H1 (cell line): Measurements from ENCODE around the gene GULP1. TPM values are rescaled to one million over a fixed set of nuclear protein-coding genes. Genes with fewer than 3 reads are reported as not detected.

ENCODE experiments used
- CTCF ChIA-PET: fragments of 300-600 bp; sonication (Branson Sonifier 250); formaldehyde crosslinking; loops from one replicate; lab custom pipeline; 2021; ENCODE audit not compliant: partially characterized antibody; lab: Charles Lee
- POLR2A ChIA-PET: fragments of 300-600 bp; sonication (Branson Sonifier 250); formaldehyde crosslinking; loops from one replicate; lab custom pipeline; 2021; ENCODE audit warnings: inconsistent platforms; ENCODE audit not compliant: partially characterized antibody; lab: Charles Lee
- DNase-seq, 2 experiments: peaks; one replicate each; pipeline versions ENCODE4 v3.0.0 to v3.0.0-alpha.2; 2010 to 2022; ENCODE audit warnings: low spot score in 2 of 2, low read depth in 1 of 2, mixed read lengths in 1 of 2
- FAIRE-seq: peaks from 2 replicates; lab custom pipeline; 2011; peaks lifted over from hg19 to GRCh38; lab: Jason Lieb, UNC
- H2AFZ ChIP-seq: 2 replicates; pipeline ENCODE4 v1.8.1; 2012; ENCODE audit warnings: low read length, inconsistent platforms
- H2AK5ac ChIP-seq: 2 replicates; pipeline ENCODE4 v1.6.1; 2013; ENCODE audit warnings: low read depth, low read length
- H2BK120ac ChIP-seq: replicated peaks from 2 replicates; pipeline ENCODE3; 2013; ENCODE audit warnings: low read depth, low read length, inconsistent platforms
- H2BK12ac ChIP-seq: 2 replicates; pipeline ENCODE4 v1.6.1; 2013; ENCODE audit warnings: low read depth, low read length
- H2BK15ac ChIP-seq: 2 replicates; pipeline ENCODE4 v1.6.1; 2013; ENCODE audit warnings: low read length
- H2BK20ac ChIP-seq: 2 replicates; pipeline ENCODE4 v1.6.1; 2013; ENCODE audit warnings: low read length
- H2BK5ac ChIP-seq: 2 replicates; pipeline ENCODE4 v1.6.1; 2013; ENCODE audit warnings: low read depth, low read length
- H3K14ac ChIP-seq: 2 replicates; pipeline ENCODE4 v1.6.1; 2013; ENCODE audit warnings: inconsistent platforms; ENCODE audit not compliant: insufficient read length
- H3K18ac ChIP-seq: 2 replicates; pipeline ENCODE4 v1.6.1; 2013; ENCODE audit warnings: low read length; ENCODE audit errors: extremely low read depth
- H3K23ac ChIP-seq: 2 replicates; pipeline ENCODE4 v1.6.1; 2013; ENCODE audit warnings: inconsistent platforms; ENCODE audit not compliant: insufficient read length
- H3K23me2 ChIP-seq: 2 replicates; pipeline ENCODE4 v1.6.1; 2013; ENCODE audit warnings: low read depth, low read length
- H3K27ac ChIP-seq: 2 replicates; pipeline ENCODE4 v1.6.1; 2011; ENCODE audit warnings: low read depth, low read length, inconsistent platforms
- H3K27me3 ChIP-seq, 4 experiments: replicated peaks in 1 of 4; 1 replicate in 1 of 4; 2 replicates in 3 of 4; pipeline versions ENCODE4 v1.6.1 to v1.8.1; 2011 to 2013; ENCODE audit warnings: low read length in 3 of 4, mild to moderate bottlenecking in 3 of 4, inconsistent platforms in 2 of 4, mixed read lengths in 2 of 4, moderate library complexity in 1 of 4; ENCODE audit not compliant: control insufficient read depth in 3 of 4, insufficient read depth in 3 of 4; ENCODE audit errors: extremely low read depth in 1 of 4
- H3K36me3 ChIP-seq, 4 experiments: 2 replicates each; pipeline versions ENCODE4 v1.6.1 to v1.8.1; 2011 to 2013; ENCODE audit warnings: mild to moderate bottlenecking in 4 of 4, low read length in 3 of 4, moderate library complexity in 2 of 4, control low read depth in 1 of 4, inconsistent platforms in 1 of 4; ENCODE audit not compliant: insufficient read depth in 4 of 4, control insufficient read depth in 2 of 4
- H3K4ac ChIP-seq: replicated peaks from 2 replicates; pipeline ENCODE3; 2013; ENCODE audit warnings: low read length, low read depth, mixed read lengths, inconsistent platforms; ENCODE audit not compliant: insufficient read length
- H3K4me1 ChIP-seq, 4 experiments: replicated peaks in 1 of 4; 1 replicate in 1 of 4; 2 replicates in 3 of 4; pipeline versions ENCODE4 v1.6.1 to v1.8.1; 2011 to 2013; ENCODE audit warnings: low read length in 3 of 4, inconsistent platforms in 2 of 4, mixed read lengths in 1 of 4; ENCODE audit not compliant: insufficient read depth in 4 of 4, control insufficient read depth in 3 of 4
- H3K4me2 ChIP-seq, 2 experiments: 2 replicates each; pipeline versions ENCODE4 v1.6.1 to v1.8.1; 2011 to 2013; ENCODE audit warnings: low read depth in 2 of 2, low read length in 2 of 2, control low read depth in 1 of 2, inconsistent platforms in 1 of 2, mild to moderate bottlenecking in 1 of 2; ENCODE audit not compliant: insufficient read depth in 1 of 2
- H3K4me3 ChIP-seq, 4 experiments: fragments of 200-600, 300-600 bp in 1 of 4; sonication (generic), shearing (Covaris generic), sonication (Bioruptor Twin) in 1 of 4; 2 replicates each; pipeline versions ENCODE4 v1.5.1 to v1.8.1; 2011 to 2016; ENCODE audit warnings: low read length in 4 of 4, low read depth in 3 of 4, control low read depth in 2 of 4, inconsistent platforms in 2 of 4, mild to moderate bottlenecking in 2 of 4, mixed read lengths in 1 of 4, moderate library complexity in 1 of 4; ENCODE audit not compliant: insufficient read depth in 2 of 4; ENCODE audit errors: extremely low read depth in 1 of 4
- H3K56ac ChIP-seq: replicated peaks from 2 replicates; pipeline ENCODE3; 2013; ENCODE audit warnings: low read depth, mild to moderate bottlenecking, mixed read lengths, low read length, inconsistent platforms; ENCODE audit not compliant: insufficient read length
- H3K79me1 ChIP-seq: 2 replicates; pipeline ENCODE4 v1.6.1; 2013; ENCODE audit warnings: low read depth, low read length, control low read depth
- H3K79me2 ChIP-seq, 2 experiments: 2 replicates each; pipeline versions ENCODE4 v1.6.1 to v1.8.1; 2012 to 2013; ENCODE audit warnings: low read length in 2 of 2, mild to moderate bottlenecking in 2 of 2, inconsistent platforms in 1 of 2; ENCODE audit not compliant: insufficient read depth in 2 of 2, control insufficient read depth in 1 of 2
- H3K9ac ChIP-seq, 4 experiments: replicated peaks in 1 of 4; 1 replicate in 1 of 4; 2 replicates in 3 of 4; pipeline versions ENCODE4 v1.6.1 to v1.8.1; 2011 to 2013; ENCODE audit warnings: low read depth in 3 of 4, low read length in 3 of 4, control low read depth in 2 of 4, mild to moderate bottlenecking in 2 of 4, moderate library complexity in 2 of 4, inconsistent platforms in 1 of 4; ENCODE audit errors: extremely low read depth in 1 of 4
- H3K9me3 ChIP-seq, 2 experiments: 2 replicates each; pipeline versions ENCODE4 v1.6.1 to v1.8.1; 2012 to 2013; ENCODE audit warnings: mild to moderate bottlenecking in 2 of 2, moderate library complexity in 2 of 2, control low read depth in 1 of 2, inconsistent platforms in 1 of 2, low read depth in 1 of 2, low read length in 1 of 2, mixed read lengths in 1 of 2; ENCODE audit not compliant: insufficient read depth in 2 of 2
- H4K20me1 ChIP-seq, 2 experiments: replicated peaks in 1 of 2; 2 replicates each; pipeline versions ENCODE3 to v1.8.1; 2011 to 2013; ENCODE audit warnings: inconsistent platforms in 2 of 2, low read length in 2 of 2, mild to moderate bottlenecking in 1 of 2; ENCODE audit not compliant: insufficient read depth in 2 of 2, control insufficient read depth in 1 of 2
- H4K5ac ChIP-seq: 2 replicates; pipeline ENCODE4 v1.6.1; 2013; ENCODE audit warnings: low read length, low read depth, mixed read lengths, inconsistent platforms; ENCODE audit not compliant: insufficient read length
- H4K8ac ChIP-seq: 2 replicates; pipeline ENCODE4 v1.8.0; 2013; ENCODE audit warnings: mild to moderate bottlenecking, moderate library complexity, low read length, inconsistent platforms; ENCODE audit not compliant: insufficient read depth; ENCODE audit errors: extremely low read depth
- H4K91ac ChIP-seq: replicated peaks from 2 replicates; pipeline ENCODE3; 2013; ENCODE audit warnings: low read length, mixed read lengths, inconsistent platforms; ENCODE audit not compliant: insufficient read length
- EP300 ChIP-seq, 2 experiments: IDR thresholded peaks; 1 replicate in 1 of 2; 2 replicates in 1 of 2; pipeline ENCODE4 v1.6.1; 2011 to 2012; ENCODE audit warnings: low read depth in 2 of 2, low read length in 2 of 2, mild to moderate bottlenecking in 2 of 2, borderline replicate concordance in 1 of 2, inconsistent platforms in 1 of 2, moderate library complexity in 1 of 2
- GABPA ChIP-seq: IDR thresholded peaks from 2 replicates; pipeline ENCODE4 v1.6.1; 2011; ENCODE audit warnings: mild to moderate bottlenecking, low read length, moderate library complexity, borderline replicate concordance; ENCODE audit not compliant: insufficient read depth
- MAFK ChIP-seq: IDR thresholded peaks from 2 replicates; pipeline ENCODE4 v1.6.1; 2012; ENCODE audit warnings: low read depth, mild to moderate bottlenecking, improper control_type of control experiment, low read length
- NANOG ChIP-seq: IDR thresholded peaks from 2 replicates; pipeline ENCODE4 v1.6.1; 2011; ENCODE audit warnings: low read length, low read depth, mild to moderate bottlenecking, inconsistent platforms; ENCODE audit not compliant: insufficient read depth, poor library complexity, severe bottlenecking
- SAP30 ChIP-seq: fragments of 300-600 bp; sonication (generic); IDR thresholded peaks from 2 replicates; pipeline ENCODE4 v1.7.1; 2012; ENCODE audit warnings: low read length, moderate library complexity, mild to moderate bottlenecking, inconsistent platforms; ENCODE audit not compliant: insufficient read depth, insufficient replicate concordance
- SP2 ChIP-seq: IDR thresholded peaks from 2 replicates; pipeline ENCODE4 v1.6.1; 2012; ENCODE audit warnings: mild to moderate bottlenecking, low read length, inconsistent platforms
- SP4 ChIP-seq: IDR thresholded peaks from 2 replicates; pipeline ENCODE4 v1.6.1; 2012; ENCODE audit warnings: low read length, inconsistent platforms
- SUZ12 ChIP-seq: fragments of 200-600 bp; sonication (generic); IDR thresholded peaks from 2 replicates; pipeline ENCODE4 v1.6.1; 2012; ENCODE audit warnings: mild to moderate bottlenecking, inconsistent platforms, low read length, moderate library complexity, mixed read lengths
- WGBS, 2 experiments: shearing (Covaris generic) in 1 of 2; methylation state at CpG; one replicate each; pipeline versions ENCODE4 v1.1.6 to v1.1.7; 2013 to 2015; ENCODE audit warnings: low lambda C conversion rate in 2 of 2, mixed read lengths in 2 of 2, inconsistent platforms in 1 of 2, low coverage in 1 of 2, missing lambda C conversion rate in 1 of 2; ENCODE audit not compliant: insufficient replicate concordance in 2 of 2, insufficient coverage in 1 of 2, insufficient read length in 1 of 2; ENCODE audit errors: extremely low coverage in 1 of 2, missing lambda C conversion rate in 1 of 2; 5-methylcytosine and 5-hydroxymethylcytosine counted together
- polyA plus RNA-seq, 7 experiments: library from polyadenylated mRNA; depleted of rRNA in 3 of 7; stranded (reverse) in 5 of 7; unstranded in 2 of 7; fragments of >200 nt in 5 of 7; fragments of 200-250 nt in 2 of 7; gene quantifications; 1 replicate in 5 of 7; 2 replicates in 1 of 7; 4 replicates in 1 of 7; pipeline versions ENCODE4 v1.2.1 to v1.2.3, GENCODE V29; 2011 to 2013; ENCODE audit warnings: missing spikeins in 2 of 7, mixed read lengths in 2 of 7
- total RNA-seq: library from RNA; stranded (reverse); fragmentation: NEBNext Ultra II Directional; extraction: Animal tissue kit (Norgen Biotek cat#: 25700); gene quantifications from 2 replicates; pipeline ENCODE4 v1.2.1, GENCODE V29; 2021

Gene GULP1
- total and polyA plus RNA-seq, 2 of the 8 experiments (the other 6 are each of a cell fraction or from before 2014, with no cell fraction given), result 69.7 to 139 TPM

GRCh38 chr2:188410504-188411235 is 119.0 kb downstream of the GULP1 start:
- H2BK15ac ChIP-seq, result no peak overlapping the region
- H3K27ac ChIP-seq, result no peak overlapping the region
- no peak overlapping the region for H2BK120ac ChIP-seq
- H3K4me2 ChIP-seq, result peak overlapping the region; percentile 4 to 38; a peak in 1 of 4 replicates
- ChIA-PET POLR2A (interaction anchor here (0.7 to 1.2 kb wide), 3 partner anchors 46 to 118 kb away, joined by 3 to 5 read pairs (median 3); no protein-coding TSS in a partner anchor), CTCF (interaction anchor here (1.0 to 1.1 kb wide), 2 partner anchors 16 to 42 kb away, joined by 3 to 4 read pairs; no protein-coding TSS in a partner anchor)
- peak in 1 of 2 experiments; percentile 44 for DNase-seq
- H3K14ac ChIP-seq, result no peak overlapping the region
- H3K36me3 ChIP-seq, result peaks cover 0 to 5% (median 0%) of the 10 kb centered on the region in 4 experiments; a peak in 1 of 8 replicates
- no peak overlapping the region for H4K91ac ChIP-seq
- no peaks in the 10 kb centered on the region for H3K23me2 ChIP-seq
- 72% methylated on average over 5 of the region's 5 CpGs; no CpG with 5 or more reads in 1 of the 2 experiments for WGBS, 2 experiments
- no peak overlapping the region for H3K9ac ChIP-seq
- H4K20me1 ChIP-seq, result peaks cover 0 to 5% of the 10 kb centered on the region in 2 experiments
- peak; percentile 24 for FAIRE-seq
- no peak overlapping the region for H3K56ac ChIP-seq
- H2BK20ac ChIP-seq, result no peak overlapping the region
- no peak overlapping the region for H4K5ac ChIP-seq
- no peak overlapping the region for H3K23ac ChIP-seq
- H2AK5ac ChIP-seq, result no peak overlapping the region
- no peak overlapping the region for H3K4ac ChIP-seq
- H3K4me1 ChIP-seq, result peaks cover 0 to 8% (median 0%) of the 10 kb centered on the region in 4 experiments; a peak in 2 of 7 replicates
- no peak overlapping the region for H3K4me3 ChIP-seq
- no peaks in the 10 kb centered on the region for H3K27me3 ChIP-seq
- H3K9me3 ChIP-seq, result peaks cover 6 to 11% of the 10 kb centered on the region in 2 experiments
- no peak overlapping the region; the same call in 1 of the 2 replicates for H2BK12ac ChIP-seq
- peaks cover 0 to 67% of the 10 kb centered on the region in 2 experiments; a peak in 2 of 4 replicates for H3K79me2 ChIP-seq
- peaks cover 4% of the 10 kb centered on the region; the same call in 1 of the 2 replicates for H3K79me1 ChIP-seq
- no peak overlapping the region for H4K8ac ChIP-seq
- no peak overlapping the region for H3K18ac ChIP-seq
- no peak for TF ChIP-seq MAFK
- peak; percentile 64 for TF ChIP-seq NANOG
- no peak for TF ChIP-seq SAP30
- no peak for TF ChIP-seq GABPA
- no peak for TF ChIP-seq SP4
- TF ChIP-seq SP2, result no peak
- TF ChIP-seq EP300 (IDR thresholded peaks at IDR 0.05; ENCODE audit: borderline replicate concordance in 1 of 2, low read depth in 2 of 2, low read length in 2 of 2), result no peak
- TF ChIP-seq SUZ12, result no peak
- H2AFZ ChIP-seq, result no peak overlapping the region
- no peak overlapping the region for H2BK5ac ChIP-seq
